ENCODE data around the gene STK26.

DNA sequence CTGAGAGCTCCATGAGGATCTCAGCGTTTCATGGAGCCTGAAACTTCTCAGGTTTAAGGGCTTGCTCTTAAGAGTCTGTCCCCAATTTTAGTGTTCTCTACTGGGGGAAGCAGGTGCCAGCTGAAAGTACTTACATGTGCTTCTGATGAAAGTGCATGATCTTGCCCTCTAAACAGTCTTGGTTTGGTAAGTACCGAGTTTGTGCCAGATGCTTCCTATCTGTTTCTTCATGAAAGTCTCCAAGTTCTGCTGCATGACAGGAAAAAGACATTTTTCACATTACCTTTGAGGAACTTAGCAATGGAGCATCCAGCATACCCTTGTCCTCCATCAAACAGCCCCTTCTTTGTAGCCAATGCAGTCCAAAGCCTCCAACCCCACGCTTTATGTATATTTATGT lies 62.7 kb downstream of the STK26 start:
- TF ChIP-seq, protein P1, sequence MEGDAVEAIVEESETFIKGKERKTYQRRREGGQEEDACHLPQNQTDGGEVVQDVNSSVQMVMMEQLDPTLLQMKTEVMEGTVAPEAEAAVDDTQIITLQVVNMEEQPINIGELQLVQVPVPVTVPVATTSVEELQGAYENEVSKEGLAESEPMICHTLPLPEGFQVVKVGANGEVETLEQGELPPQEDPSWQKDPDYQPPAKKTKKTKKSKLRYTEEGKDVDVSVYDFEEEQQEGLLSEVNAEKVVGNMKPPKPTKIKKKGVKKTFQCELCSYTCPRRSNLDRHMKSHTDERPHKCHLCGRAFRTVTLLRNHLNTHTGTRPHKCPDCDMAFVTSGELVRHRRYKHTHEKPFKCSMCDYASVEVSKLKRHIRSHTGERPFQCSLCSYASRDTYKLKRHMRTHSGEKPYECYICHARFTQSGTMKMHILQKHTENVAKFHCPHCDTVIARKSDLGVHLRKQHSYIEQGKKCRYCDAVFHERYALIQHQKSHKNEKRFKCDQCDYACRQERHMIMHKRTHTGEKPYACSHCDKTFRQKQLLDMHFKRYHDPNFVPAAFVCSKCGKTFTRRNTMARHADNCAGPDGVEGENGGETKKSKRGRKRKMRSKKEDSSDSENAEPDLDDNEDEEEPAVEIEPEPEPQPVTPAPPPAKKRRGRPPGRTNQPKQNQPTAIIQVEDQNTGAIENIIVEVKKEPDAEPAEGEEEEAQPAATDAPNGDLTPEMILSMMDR (IDR thresholded peaks at IDR 0.05) = no peak
- no peak for TF ChIP-seq POLR2A (IDR thresholded peaks at IDR 0.05)

Data from uterus (tissue), 2 donors.